Kidney (tissue), 14 donors: Measurements from ENCODE around the gene TRPM7. TPM values are rescaled to one million over a fixed set of nuclear protein-coding genes. Genes with fewer than 3 reads are reported as not detected.

ENCODE experiments used
- DNase-seq, 5 donors: peaks; one replicate each; pipeline ENCODE4 v3.0.0-alpha.2; 2013 to 2020
- FAIRE-seq: peaks from 2 replicates; lab custom pipeline; 2012; peaks lifted over from hg19 to GRCh38; lab: Jason Lieb, UNC
- H3K27ac ChIP-seq, 2 donors: one replicate each; pipeline ENCODE4 v1.7.0; 2013; ENCODE audit warnings: low read depth in 2 of 2, low read length in 2 of 2, inconsistent platforms in 1 of 2
- H3K27me3 ChIP-seq: one replicate; pipeline ENCODE4 v1.7.1; 2013; ENCODE audit warnings: low read length, inconsistent platforms; ENCODE audit not compliant: control insufficient read depth, insufficient read depth
- H3K36me3 ChIP-seq, 3 donors: one replicate each; pipeline versions ENCODE4 v1.7.0 to v1.7.1; 2013; ENCODE audit warnings: low read length in 3 of 3, control low read depth in 1 of 3, inconsistent platforms in 1 of 3; ENCODE audit not compliant: insufficient read depth in 3 of 3, control insufficient read depth in 2 of 3
- H3K4me1 ChIP-seq, 3 donors: one replicate each; pipeline versions ENCODE4 v1.7.0 to v1.7.1; 2013; ENCODE audit warnings: low read length in 3 of 3, inconsistent platforms in 1 of 3, low read depth in 1 of 3; ENCODE audit not compliant: control insufficient read depth in 2 of 3, insufficient read depth in 2 of 3
- H3K4me3 ChIP-seq, 3 donors: one replicate each; pipeline versions ENCODE4 v1.7.0 to v1.8.1; 2013; ENCODE audit warnings: low read length in 3 of 3, control low read depth in 1 of 3, inconsistent platforms in 1 of 3
- H3K9ac ChIP-seq, 3 donors: one replicate each; pipeline versions ENCODE4 v1.7.0 to v1.7.1; 2013; ENCODE audit warnings: low read length in 3 of 3, control low read depth in 1 of 3, inconsistent platforms in 1 of 3
- H3K9me3 ChIP-seq, 3 donors: one replicate each; pipeline versions ENCODE4 v1.7.0 to v1.7.1; 2013; ENCODE audit warnings: low read length in 3 of 3, control low read depth in 1 of 3, inconsistent platforms in 1 of 3; ENCODE audit not compliant: control insufficient read depth in 2 of 3, insufficient read depth in 1 of 3
- intact Hi-C: fragments of 100-400 bp; cut with DNase I; formaldehyde crosslinking; loops from one replicate; pipeline ENCODE4 v1.11.1; 2022
- polyA plus RNA-seq: library from polyadenylated mRNA; stranded (reverse); fragments of 350-450 nt; fragmentation: Illumina TruSeq; extraction: RNeasy Lipid Tissue Mini Kit (QIAGEN cat#74804); gene quantifications from one replicate; pipeline ENCODE4 v1.2.3, GENCODE V29; 2014; ENCODE audit warnings: low read depth, low replicate concordance; ENCODE audit not compliant: insufficient read depth
- total RNA-seq: library from RNA; stranded (reverse); fragmentation: NEBNext Ultra II Directional; extraction: Animal tissue kit (Norgen Biotek cat#: 25700); gene quantifications from one replicate; pipeline ENCODE4 v1.2.1, GENCODE V29; 2021
- TF ChIP-seq, protein P1 (sequence below): IDR thresholded peaks from 3 replicates; pipeline ENCODE4 v1.5.1; 2012; ENCODE audit warnings: mild to moderate bottlenecking, moderate library complexity, borderline replicate concordance; ENCODE audit not compliant: insufficient read depth; ENCODE audit errors: extremely low read depth
- donor health status: control.
- donor health status: control.
- donor health status: control.
- donor health status: control.
- donor health status: control.
- donor health status: DM: yes; HTN: yes; CAD: no.
- donor health status: Normal renal cell carcinoma (clear cell type).

TRPM7 gene
- total and polyA plus RNA-seq, 2 donors from 2014 or later, result 17.0 to 38.3 TPM

DNA sequence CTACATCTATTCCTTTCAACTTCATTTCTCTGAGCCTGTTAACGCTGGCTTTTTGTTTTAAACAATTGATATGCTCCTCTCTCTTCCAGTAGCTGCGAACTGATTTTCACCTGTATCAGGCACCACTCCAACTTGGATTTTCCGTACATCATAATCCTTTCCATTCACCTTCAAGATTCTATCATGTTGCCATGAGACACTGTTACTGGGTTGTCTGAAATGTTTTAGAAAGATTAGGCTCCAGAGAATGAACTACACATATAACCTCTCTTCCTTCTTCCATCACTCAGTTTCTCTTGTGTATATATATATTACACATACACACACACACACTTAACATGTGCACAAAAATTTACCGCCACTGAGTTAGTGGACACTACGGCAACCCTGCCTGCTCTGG, 140.0 kb downstream of the TRPM7 start, which contains the start of gene USP50:
Gene USP50, minus strand, starts transcription at position 101 of the 400 bp plus-strand sequence. CDS start 141 bp downstream, outside the sequence.
- intact Hi-C loops, result no loop called here
- TF ChIP-seq, protein P1, sequence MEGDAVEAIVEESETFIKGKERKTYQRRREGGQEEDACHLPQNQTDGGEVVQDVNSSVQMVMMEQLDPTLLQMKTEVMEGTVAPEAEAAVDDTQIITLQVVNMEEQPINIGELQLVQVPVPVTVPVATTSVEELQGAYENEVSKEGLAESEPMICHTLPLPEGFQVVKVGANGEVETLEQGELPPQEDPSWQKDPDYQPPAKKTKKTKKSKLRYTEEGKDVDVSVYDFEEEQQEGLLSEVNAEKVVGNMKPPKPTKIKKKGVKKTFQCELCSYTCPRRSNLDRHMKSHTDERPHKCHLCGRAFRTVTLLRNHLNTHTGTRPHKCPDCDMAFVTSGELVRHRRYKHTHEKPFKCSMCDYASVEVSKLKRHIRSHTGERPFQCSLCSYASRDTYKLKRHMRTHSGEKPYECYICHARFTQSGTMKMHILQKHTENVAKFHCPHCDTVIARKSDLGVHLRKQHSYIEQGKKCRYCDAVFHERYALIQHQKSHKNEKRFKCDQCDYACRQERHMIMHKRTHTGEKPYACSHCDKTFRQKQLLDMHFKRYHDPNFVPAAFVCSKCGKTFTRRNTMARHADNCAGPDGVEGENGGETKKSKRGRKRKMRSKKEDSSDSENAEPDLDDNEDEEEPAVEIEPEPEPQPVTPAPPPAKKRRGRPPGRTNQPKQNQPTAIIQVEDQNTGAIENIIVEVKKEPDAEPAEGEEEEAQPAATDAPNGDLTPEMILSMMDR, result no peak
- no peak for DNase-seq
- Histone ChIP-seq H3K4me3 (no peak within 1 kb of the TSS), H3K27me3 (no peaks in the 10 kb centered on the region), H3K27ac (no peak within 1 kb of the TSS), H3K9me3 (no peaks in the 10 kb centered on the region), H3K36me3 (no peaks in the 10 kb centered on the region), H3K9ac (no peak within 1 kb of the TSS), H3K4me1 (no peaks in the 10 kb centered on the region)
- FAIRE-seq, result no peak

DNA sequence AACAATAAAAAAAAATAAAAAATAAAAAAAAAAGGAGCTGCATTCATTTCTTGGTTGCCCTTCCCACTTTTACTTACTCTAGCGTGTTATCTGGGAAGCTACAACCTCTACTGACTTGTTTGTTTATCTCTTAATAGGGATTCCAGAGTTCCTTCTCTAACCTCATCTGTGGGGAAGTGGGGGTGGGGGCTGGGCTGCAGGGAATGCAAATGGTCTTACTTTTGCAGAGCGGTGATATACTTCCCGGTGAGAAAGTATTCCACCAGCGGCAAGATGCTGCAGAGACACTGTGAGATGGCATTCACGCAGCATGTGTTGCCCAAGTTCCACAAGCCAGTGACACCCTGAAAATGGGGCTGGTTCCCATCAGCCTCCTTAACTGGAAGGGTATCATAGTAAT, 142.2 kb downstream of the TRPM7 start:
- H3K27me3 ChIP-seq, result no peaks in the 10 kb centered on the region
- no peaks in the 10 kb centered on the region for H3K36me3 ChIP-seq
- TF ChIP-seq, protein P1, result no peak
- no peak overlapping the region for H3K27ac ChIP-seq
- no peak overlapping the region for H3K4me3 ChIP-seq
- intact Hi-C loops, result no loop called here
- no peaks in the 10 kb centered on the region for H3K4me1 ChIP-seq
- DNase-seq, result no peak
- H3K9me3 ChIP-seq, result no peaks in the 10 kb centered on the region
- no peak for FAIRE-seq
- no peak overlapping the region for H3K9ac ChIP-seq

DNA sequence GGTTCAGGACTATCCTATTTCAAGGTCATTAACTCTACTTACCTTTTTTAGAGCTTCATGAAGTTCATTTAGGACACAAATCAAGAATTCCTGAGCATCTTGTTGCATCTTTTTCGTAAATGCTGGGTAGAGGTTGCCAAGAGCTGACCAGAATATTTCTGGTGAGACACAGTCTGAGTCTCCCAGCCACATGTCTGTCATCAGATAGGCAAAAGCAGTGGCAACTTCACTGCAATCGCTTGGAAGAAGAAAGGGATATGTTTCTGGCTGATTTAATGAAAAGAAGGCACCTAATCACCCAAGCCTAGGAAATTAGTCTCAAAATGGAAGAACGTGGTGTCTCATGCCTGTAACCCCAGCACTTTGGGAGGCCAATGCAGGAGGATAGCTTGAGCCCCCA, 143.0 kb downstream of the TRPM7 start:
- TF ChIP-seq, protein P1, result no peak
- H3K9ac ChIP-seq, result no peak overlapping the region
- FAIRE-seq (no peak), DNase-seq (no peak)
- no peaks in the 10 kb centered on the region for H3K27me3 ChIP-seq
- no peak overlapping the region for H3K27ac ChIP-seq
- intact Hi-C loops, result no loop called here
- no peaks in the 10 kb centered on the region for H3K9me3 ChIP-seq
- no peaks in the 10 kb centered on the region for H3K4me1 ChIP-seq
- no peaks in the 10 kb centered on the region for H3K36me3 ChIP-seq
- H3K4me3 ChIP-seq, result no peak overlapping the region

DNA sequence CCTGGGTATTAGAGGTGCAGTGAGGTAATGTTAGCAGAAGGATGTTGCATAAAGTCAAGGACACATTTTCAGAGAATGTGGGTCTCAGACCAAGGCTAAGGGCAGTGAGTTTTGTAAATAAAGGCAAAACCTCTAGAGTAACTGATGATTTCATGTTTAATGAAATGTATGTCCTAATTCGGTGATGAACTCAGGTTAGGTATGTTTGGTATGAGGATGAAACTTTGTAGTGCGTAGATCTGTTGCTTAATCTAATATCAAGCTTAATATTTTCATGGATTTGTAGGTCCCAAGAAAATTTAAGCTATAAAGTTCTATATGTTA, 143.7 kb downstream of the TRPM7 start:
- FAIRE-seq, result no peak
- intact Hi-C loops, result no loop called here

More for the DNA sequence above, 143.7 kb downstream of the TRPM7 start:
- no peak for DNase-seq
- Histone ChIP-seq H3K9ac (no peak overlapping the region), H3K36me3 (no peaks in the 10 kb centered on the region), H3K27me3 (no peaks in the 10 kb centered on the region), H3K9me3 (no peaks in the 10 kb centered on the region), H3K27ac (no peak overlapping the region), H3K4me3 (no peak overlapping the region), H3K4me1 (no peaks in the 10 kb centered on the region)
- TF ChIP-seq, protein P1, result no peak
